HG03432 (cell line): ENCODE results near the gene SRM.
A peak's percentile ranks its signal among the peaks of the same experiment; 100 is the strongest.
"Not testable (repeated sequence)": the region's sequence is repeated elsewhere in the genome, so short reads cannot be mapped to it uniquely, and the experiment has no call there.

Experiments used
- ATAC-seq: cut with Tn5 transposase; IDR thresholded peaks from one replicate; pipeline ENCODE4 v1.9.1; 2021; ENCODE audit warnings: mild to moderate bottlenecking, moderate library complexity; ENCODE audit not compliant: unreplicated experiment

Gene SRM

GRCh38 chr1:11065796-11066195 is 6.0 kb upstream of the SRM start:
- no peak for ATAC-seq

- ATAC-seq = no peak
Observed at GRCh38 chr1:11064942-11065341, 5.1 kb upstream of the SRM start.

- not testable (repeated sequence) for ATAC-seq
Observed at GRCh38 chr1:11063937-11064537, 4.2 kb upstream of the SRM start.

GRCh38 chr1:11062965-11063401 is 3.2 kb upstream of the SRM start:
- peak; percentile 26 for ATAC-seq

DNA sequence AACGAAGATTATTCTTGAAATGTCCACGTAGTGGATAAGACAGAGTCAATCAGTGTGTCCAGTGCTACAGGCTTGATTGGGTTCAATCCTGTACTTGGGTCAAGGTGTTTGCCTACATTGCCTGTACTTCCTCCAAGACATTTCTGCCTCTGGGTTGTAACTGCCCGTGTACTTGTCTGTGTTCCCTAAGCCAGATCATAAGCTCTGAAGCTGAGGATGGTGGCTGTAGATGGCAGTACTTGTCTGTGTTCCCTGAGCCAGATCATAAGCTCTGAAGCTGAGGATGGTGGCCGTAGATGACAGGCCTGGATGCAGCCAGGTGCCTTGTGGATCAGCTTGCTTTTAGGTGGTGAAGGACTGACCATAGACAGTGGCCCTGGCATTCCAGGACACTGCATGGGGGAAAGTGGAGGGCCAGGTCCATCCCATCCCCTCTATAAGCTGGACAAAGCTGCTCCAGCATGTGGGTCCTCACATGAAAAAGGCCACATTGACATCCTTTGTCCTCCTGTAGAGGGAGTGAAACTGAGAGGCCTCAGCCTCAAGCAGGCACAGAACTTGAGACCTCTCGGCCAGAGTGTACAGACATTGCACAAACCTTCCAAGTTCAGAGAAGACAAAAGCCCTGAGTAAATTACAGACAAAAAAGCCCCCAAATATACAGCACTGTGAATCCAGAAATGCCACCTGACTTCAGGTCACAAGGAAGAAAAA is 2.0 kb upstream of the SRM start:
- ATAC-seq = no peak

GRCh38 chr1:11059155-11059967 is 457 bp downstream of the SRM start:
- ATAC-seq = no peak

GRCh38 chr1:11058595-11059154 is 1.1 kb downstream of the SRM start:
- no peak for ATAC-seq

DNA sequence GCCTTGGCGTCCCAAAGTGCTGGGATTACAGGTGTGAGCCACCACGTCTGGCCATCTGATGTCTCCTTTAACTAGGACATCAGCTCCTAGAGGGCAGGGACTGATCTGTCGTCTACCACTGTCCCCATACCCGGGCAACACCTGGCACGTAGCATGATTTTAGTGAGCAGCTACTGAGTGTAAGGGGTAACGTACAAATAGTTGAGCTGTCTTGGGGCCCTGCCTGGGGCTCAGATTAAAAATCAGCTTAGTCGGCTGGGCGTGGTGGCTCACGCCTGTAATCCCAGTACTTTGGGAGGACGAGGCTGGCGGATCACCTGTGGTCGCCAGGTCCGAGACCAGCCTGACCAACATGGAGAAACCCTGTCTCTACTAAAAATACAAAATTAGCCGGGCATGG is 1.8 kb downstream of the SRM start:
- no peak for ATAC-seq

DNA sequence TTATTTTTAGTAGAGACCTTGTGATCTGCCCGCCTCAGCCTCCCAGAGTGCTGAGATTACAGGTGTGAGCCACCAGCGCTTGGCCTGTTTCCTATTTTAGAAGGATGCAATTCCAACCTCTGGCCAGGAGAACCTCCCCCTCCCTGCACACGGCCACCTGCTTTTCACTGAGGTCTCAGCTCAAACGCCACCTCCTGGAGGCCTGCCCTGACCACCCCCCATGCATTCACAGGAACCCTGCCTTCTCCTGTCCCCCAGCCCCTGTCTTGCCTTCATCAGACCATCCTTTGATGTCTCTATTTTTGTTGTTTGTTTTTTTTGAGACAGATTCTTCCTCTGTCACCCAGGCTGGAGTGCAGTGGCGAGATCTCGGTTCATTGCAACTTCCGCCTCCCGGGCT is 2.3 kb downstream of the SRM start:
- ATAC-seq = no peak

DNA sequence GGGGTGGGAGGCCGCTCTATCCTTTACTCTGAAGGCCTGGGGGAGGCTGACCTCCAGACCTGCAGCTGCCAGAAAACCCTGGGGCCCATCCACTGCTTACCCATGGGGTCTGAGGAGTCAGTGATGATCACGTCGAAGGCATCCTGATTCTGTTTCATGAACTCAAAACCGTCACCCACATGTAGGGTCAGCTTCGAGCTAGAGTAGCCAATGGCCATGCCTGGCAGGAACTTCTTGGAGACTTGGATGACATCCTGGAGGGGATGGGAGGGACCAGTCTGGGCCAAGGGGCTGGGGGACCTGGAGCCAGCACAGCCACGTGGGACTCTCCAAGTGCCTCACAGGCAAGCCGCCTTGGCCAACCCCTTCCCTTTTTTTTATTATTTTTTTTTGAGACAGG is 3.3 kb downstream of the SRM start:
- no peak for ATAC-seq

- no peak for ATAC-seq
Observed at GRCh38 chr1:11055676-11056075, 4.1 kb downstream of the SRM start.

DNA sequence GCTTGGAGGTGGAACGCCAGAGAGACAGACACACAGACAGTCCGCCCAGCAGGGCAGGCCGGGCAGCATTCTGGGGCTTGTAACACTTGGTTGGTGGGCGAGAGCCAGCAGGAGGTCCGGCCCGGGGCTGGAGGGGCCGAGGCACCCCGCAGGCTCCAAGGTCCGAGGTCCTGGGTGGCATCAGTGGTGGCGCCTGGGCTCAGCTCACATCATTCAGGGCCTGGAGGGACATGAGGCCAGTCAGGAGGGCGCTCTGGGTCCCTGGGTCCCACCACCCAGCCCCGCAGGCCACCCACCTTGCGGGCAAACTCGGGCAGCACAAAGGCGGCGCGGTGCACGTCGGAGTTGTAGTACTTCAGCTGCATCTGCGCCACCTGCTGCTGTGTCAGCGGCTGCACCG is 5.2 kb downstream of the SRM start:
- no peak for ATAC-seq

GRCh38 chr1:11054181-11054580 is 5.6 kb downstream of the SRM start:
- no peak for ATAC-seq

- no peak for ATAC-seq
Observed at GRCh38 chr1:11053758-11054137, 6.1 kb downstream of the SRM start.

DNA sequence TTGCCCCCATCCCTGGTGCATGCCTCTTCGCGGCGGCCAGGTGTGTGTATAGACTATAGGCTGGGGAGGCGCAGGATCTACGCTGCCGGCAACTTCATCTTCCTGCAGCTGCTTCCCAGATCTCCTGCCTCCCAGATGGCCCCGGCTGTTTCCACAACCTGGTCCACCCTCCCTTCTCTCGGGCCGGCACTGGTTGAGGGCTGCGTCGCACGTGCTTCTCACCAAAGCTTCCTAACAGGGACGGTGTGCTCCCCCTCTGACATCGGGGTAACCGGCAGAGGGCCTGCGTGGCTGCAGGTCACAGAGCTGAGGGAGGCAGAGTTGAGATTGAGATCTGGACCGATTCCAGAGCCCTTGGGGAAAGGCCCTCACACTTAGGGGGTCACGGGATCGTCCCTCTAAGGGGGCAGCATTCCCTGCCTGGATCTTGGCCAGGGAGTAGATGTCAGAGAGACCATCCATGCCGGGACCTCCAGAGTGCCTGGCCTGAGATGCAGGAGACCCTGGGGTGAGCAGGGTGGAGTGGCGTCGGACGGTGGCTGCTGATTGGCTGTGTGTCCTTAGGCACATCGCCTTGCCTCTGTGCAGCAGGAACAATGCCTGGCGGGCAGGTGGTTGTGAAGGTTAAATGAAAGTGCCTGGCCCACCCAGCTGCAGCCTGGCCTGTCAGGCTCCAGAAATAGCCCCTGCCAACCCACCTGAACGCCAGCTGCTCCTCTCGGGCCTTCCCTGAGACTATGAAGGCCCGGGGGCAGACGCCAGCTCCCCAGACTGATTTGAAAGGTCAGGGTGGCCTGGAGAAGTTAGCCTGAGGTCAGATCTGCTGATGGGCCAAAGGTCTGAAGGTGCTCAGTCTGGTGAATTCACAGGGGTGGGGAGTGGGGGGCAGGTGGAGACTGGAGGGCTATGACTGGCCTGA is 6.7 kb downstream of the SRM start:
- ATAC-seq = no peak

DNA sequence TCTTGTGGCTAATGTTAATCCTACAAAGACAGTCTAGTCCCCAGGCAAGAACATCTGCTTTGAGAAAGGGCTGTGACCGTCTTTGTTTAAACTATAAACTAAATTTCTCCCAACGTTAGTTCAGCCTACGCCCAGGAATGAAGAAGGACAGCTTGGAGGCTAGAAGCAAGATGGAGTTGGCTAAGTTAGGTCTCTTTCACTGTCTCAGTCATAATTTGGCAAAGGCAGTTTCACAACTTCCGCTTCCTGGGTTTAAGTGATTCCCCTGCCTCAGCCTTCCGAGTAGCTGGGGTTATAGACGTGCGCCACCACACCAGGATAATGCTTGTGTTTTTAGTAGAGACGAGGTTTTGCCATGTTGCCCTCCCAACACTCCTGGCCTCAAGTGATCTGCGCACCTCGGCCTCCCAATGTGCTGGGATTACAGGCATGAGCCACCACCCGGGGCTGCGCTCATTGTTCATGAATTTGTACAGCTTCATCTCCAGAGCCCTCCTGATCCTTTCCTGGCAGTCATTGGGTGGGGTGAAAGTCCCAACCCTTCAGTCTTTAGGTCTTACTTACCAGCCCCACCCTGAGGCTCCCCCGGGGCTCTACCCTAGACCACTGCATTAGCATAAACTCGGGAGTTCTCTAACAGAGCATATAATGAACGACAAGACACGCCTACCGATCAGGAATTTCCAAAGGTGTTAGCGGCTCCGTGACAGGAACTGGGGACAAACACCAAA is 7.9 kb downstream of the SRM start:
- no peak for ATAC-seq

DNA sequence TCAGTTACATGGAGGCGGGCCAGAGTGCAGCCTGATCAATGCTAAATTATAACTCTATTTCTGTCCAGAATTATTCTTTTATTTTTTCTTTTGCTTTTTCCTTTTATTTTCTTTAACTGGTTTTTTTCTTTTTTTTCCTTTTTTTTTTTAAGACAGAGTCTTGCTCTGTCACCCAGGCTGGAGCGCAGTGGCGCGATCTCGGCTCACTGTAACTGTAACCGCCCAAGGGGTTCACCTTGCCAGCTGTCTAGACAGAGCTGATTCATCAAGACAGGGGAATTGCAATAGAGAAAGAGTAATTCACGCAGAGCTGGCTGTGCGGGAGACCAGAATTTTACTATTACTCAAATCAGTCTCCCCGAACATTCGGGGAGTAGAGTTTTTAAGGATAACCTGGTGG is 8.7 kb downstream of the SRM start:
- ATAC-seq = not testable (repeated sequence)

DNA sequence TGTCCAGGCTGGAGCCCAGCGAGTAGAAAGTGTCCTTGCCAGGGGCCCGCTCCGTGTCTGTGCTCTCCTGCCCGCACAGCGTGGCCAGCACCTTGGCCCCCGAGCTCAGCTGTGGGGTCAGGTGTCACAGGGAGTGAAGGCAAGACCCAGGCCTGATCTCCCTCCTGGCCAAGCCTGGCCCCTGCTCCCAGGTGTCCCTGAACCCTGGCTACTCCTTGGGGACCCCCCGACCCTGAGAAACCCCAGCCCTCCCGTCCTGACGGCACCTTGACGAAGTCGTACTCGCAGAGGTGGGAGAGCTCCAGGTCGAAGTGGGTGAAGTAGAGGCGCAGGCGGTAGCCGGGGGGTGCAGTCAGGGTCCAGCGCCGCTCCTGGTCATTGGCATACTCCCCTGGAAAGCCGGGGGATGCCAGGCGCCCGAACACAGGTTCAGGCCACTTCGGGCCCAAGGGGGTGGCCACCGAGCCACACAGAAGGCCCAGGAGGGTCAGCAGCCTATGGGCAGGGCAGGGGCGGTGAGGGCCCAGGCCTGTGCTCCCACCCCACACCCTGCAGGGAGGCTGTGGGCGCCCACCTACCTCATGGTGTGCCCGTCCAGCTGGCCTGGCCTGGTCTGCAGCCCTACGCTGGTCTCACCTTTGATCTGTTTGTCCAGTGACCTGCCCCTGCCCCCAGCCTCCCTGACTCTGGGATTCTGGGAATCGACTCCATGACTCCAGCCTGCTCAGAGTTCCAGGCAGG is 13.0 kb downstream of the SRM start, which contains the start of gene MASP2:
MASP2 (minus strand) TSS at position 615 of the 741 bp plus-strand sequence; CDS start at position 583, 32 bp downstream.
- no peak for ATAC-seq

GRCh38 chr1:11046270-11046566 is 13.6 kb downstream of the SRM start:
- ATAC-seq = no peak
